Suppressor macrophage (primary cell): Measurements from ENCODE around the gene CDH2.

Experiments used
- DNase-seq, 4 experiments: peaks; one replicate each; pipeline ENCODE4 v3.0.0-alpha.2; 2020 to 2022

The CDH2 gene

GRCh38 chr18:28127228-28127627 is 49.7 kb downstream of the CDH2 start:
- DNase-seq, result no peak

- DNase-seq, result no peak
Observed at GRCh38 chr18:28126768-28127167, 50.2 kb downstream of the CDH2 start.

- no peak for DNase-seq
Observed at GRCh38 chr18:28125051-28125450, 51.9 kb downstream of the CDH2 start.

- DNase-seq, result no peak
Observed at GRCh38 chr18:28124131-28125029, 52.5 kb downstream of the CDH2 start.

GRCh38 chr18:28123401-28124030 is 53.4 kb downstream of the CDH2 start:
- DNase-seq, result no peak

GRCh38 chr18:28120828-28121515 is 56.0 kb downstream of the CDH2 start:
- DNase-seq, result no peak

- DNase-seq, result no peak
Observed at GRCh38 chr18:28116461-28116860, 60.5 kb downstream of the CDH2 start.

GRCh38 chr18:28115149-28115550 is 61.8 kb downstream of the CDH2 start:
- DNase-seq, result no peak

- no peak for DNase-seq
Observed at GRCh38 chr18:28114472-28114871, 62.5 kb downstream of the CDH2 start.

GRCh38 chr18:28113271-28114029 is 63.5 kb downstream of the CDH2 start:
- DNase-seq, result no peak

- no peak for DNase-seq
Observed at GRCh38 chr18:28112056-28112470, 64.9 kb downstream of the CDH2 start.

GRCh38 chr18:28110924-28111323 is 66.0 kb downstream of the CDH2 start:
- no peak for DNase-seq

- no peak for DNase-seq
Observed at GRCh38 chr18:28109781-28110560, 67.0 kb downstream of the CDH2 start.

- DNase-seq, result no peak
Observed at GRCh38 chr18:28108814-28109213, 68.1 kb downstream of the CDH2 start.

GRCh38 chr18:28108254-28108653 is 68.7 kb downstream of the CDH2 start:
- DNase-seq, result no peak

- DNase-seq, result no peak
Observed at GRCh38 chr18:28099237-28099636, 77.7 kb downstream of the CDH2 start.

- DNase-seq, result no peak
Observed at GRCh38 chr18:28095631-28096030, 81.3 kb downstream of the CDH2 start.

GRCh38 chr18:28095041-28095440 is 81.9 kb downstream of the CDH2 start:
- no peak for DNase-seq

- no peak for DNase-seq
Observed at GRCh38 chr18:28091197-28091596, 85.7 kb downstream of the CDH2 start.

GRCh38 chr18:28088477-28088876 is 88.5 kb downstream of the CDH2 start:
- no peak for DNase-seq

- DNase-seq, result no peak
Observed at GRCh38 chr18:28086670-28087552, 90.0 kb downstream of the CDH2 start.
